Smooth muscle cell (in vitro differentiated cells): ENCODE data around the gene IQCK. TPM values are rescaled to one million over a fixed set of nuclear protein-coding genes. Genes with fewer than 3 reads are reported as not detected.

Experiments
- DNase-seq: peaks from one replicate; lab custom pipeline; 2025; ENCODE audit not compliant: unreplicated experiment; lab: John Stamatoyannopoulos, UW
- H2AFZ ChIP-seq: fragments of 200-600 bp; sonication (generic); 2 replicates; pipeline ENCODE4 v1.6.0; 2016; ENCODE audit warnings: antibody characterized with exemption, low read depth, mild to moderate bottlenecking
- H3F3A ChIP-seq: fragments of 200-600 bp; sonication (generic); 2 replicates; pipeline ENCODE4 v1.6.0; 2017; ENCODE audit warnings: antibody characterized with exemption, low read depth
- H3K27ac ChIP-seq: fragments of 200-600 bp; sonication (generic); 2 replicates; pipeline ENCODE4 v1.5.1; 2016; ENCODE audit warnings: low read depth, mild to moderate bottlenecking
- H3K27me3 ChIP-seq: fragments of 200-600 bp; sonication (generic); 2 replicates; pipeline ENCODE4 v1.6.1; 2016; ENCODE audit warnings: low read depth, mild to moderate bottlenecking
- H3K36me3 ChIP-seq: fragments of 200-600 bp; sonication (generic); 2 replicates; pipeline ENCODE4 v1.5.1; 2016; ENCODE audit warnings: low read depth
- H3K4me1 ChIP-seq: fragments of 200-600 bp; sonication (generic); 2 replicates; pipeline ENCODE4 v1.5.1; 2016; ENCODE audit warnings: low read depth
- H3K4me2 ChIP-seq: fragments of 200-600 bp; sonication (generic); 2 replicates; pipeline ENCODE4 v1.6.0; 2016; ENCODE audit warnings: mild to moderate bottlenecking
- H3K4me3 ChIP-seq: fragments of 200-600 bp; sonication (generic); 2 replicates; pipeline ENCODE4 v1.5.1; 2016; ENCODE audit warnings: mild to moderate bottlenecking
- H3K79me2 ChIP-seq: fragments of 200-600 bp; sonication (generic); 2 replicates; pipeline ENCODE4 v1.6.0; 2016; ENCODE audit warnings: low read depth, mild to moderate bottlenecking
- H3K9ac ChIP-seq: fragments of 200-600 bp; sonication (generic); 2 replicates; pipeline ENCODE4 v1.6.0; 2016; ENCODE audit warnings: low read depth
- H3K9me3 ChIP-seq: fragments of 200-600 bp; sonication (generic); replicated peaks from 2 replicates; pipeline ENCODE4 v1.5.1; 2016; ENCODE audit warnings: low read depth
- H4K20me1 ChIP-seq: fragments of 200-600 bp; sonication (generic); 2 replicates; pipeline ENCODE4 v1.6.0; 2016; ENCODE audit warnings: low read depth
- WGBS: methylation state at CpG from one replicate; pipeline ENCODE4 v1.1.7; 2016; ENCODE audit warnings: low lambda C conversion rate; 5-methylcytosine and 5-hydroxymethylcytosine counted together
- polyA plus RNA-seq: library from polyadenylated mRNA; unstranded; fragments of >200 nt; fragmentation: Nextera tagmentation; extraction: Ambion mirVana; gene quantifications from 2 replicates; pipeline ENCODE4 v1.2.1, GENCODE V29; 2016
- total RNA-seq: library from RNA; depleted of rRNA; stranded (reverse); fragments of >200 nt; gene quantifications from 2 replicates; pipeline ENCODE4 v1.2.3, GENCODE V29; 2014
- TF ChIP-seq, protein P1 (sequence below): fragments of 200-600 bp; sonication (generic); IDR thresholded peaks from 2 replicates; pipeline ENCODE4 v1.5.1; 2017; ENCODE audit warnings: borderline replicate concordance, mild to moderate bottlenecking, antibody characterized with exemption; ENCODE audit not compliant: insufficient read depth, poor library complexity, severe bottlenecking

IQCK gene
- total and polyA plus RNA-seq, 2 experiments from 2014 or later = 11.2 to 14.6 TPM

DNA sequence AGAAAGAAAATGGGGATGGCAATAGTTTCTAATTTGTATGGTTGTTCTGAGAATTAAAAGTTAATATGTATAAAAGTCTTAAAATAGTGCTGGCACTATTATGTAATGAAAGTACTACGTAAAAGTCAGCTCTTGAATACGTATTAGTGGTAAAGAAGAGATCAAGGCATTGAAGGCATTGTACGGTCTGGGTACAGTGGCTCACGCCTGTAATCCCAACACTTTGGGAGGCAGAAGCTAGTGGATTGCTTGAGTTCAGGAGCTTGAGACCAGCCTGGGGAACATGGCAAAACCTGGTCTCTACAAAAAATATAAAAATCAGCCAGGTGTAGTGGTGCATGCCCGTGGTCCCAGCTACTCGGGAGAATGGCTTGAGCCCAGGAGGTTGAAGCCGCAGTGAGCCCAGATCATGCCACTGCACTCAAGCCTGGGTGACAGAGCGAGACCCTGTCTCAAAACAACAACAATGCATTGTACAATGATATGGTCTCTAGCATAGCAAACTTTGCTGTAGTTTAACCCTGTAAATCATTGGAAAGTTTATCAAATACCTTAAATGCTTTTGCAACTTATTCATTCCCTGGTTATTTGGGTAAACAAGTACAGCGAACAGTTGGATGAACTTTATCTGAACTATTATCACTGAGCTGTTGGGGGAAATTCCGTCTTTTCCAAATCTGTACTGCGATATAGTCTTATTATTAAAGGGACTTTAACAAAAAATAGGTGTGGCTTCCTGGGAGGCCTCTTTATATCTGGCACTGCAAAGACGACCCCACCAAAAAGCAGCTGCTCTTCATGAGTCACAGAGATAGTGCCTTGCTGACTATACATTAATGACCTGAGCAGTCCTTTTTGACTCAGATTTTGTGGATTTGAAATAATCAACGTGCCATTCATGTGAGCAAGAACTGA is 93.0 kb downstream of the IQCK start:
- H3K4me2 ChIP-seq = peak overlapping the region; percentile 57

DNA sequence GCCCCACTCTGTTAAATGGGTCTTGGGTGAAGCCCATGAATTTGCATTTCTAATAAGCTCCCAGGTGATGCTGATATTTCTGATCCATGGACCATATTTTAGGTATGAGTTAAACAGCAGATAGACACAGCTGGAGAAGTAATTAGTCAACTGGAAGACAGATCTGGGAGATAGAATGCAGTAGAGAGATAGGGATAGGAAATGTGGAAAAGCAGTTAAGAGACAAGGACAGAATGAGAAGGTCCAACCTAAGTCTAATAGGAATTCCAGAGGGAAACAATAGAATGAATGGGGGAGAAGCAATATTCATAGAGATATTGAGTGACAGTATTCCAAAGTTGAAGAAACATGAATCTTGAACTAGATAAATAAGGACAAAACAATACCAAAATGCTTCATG is 94.9 kb downstream of the IQCK start:
- H3K4me2 ChIP-seq = no peak overlapping the region
- no peak overlapping the region for H2AFZ ChIP-seq
- TF ChIP-seq, protein P1, sequence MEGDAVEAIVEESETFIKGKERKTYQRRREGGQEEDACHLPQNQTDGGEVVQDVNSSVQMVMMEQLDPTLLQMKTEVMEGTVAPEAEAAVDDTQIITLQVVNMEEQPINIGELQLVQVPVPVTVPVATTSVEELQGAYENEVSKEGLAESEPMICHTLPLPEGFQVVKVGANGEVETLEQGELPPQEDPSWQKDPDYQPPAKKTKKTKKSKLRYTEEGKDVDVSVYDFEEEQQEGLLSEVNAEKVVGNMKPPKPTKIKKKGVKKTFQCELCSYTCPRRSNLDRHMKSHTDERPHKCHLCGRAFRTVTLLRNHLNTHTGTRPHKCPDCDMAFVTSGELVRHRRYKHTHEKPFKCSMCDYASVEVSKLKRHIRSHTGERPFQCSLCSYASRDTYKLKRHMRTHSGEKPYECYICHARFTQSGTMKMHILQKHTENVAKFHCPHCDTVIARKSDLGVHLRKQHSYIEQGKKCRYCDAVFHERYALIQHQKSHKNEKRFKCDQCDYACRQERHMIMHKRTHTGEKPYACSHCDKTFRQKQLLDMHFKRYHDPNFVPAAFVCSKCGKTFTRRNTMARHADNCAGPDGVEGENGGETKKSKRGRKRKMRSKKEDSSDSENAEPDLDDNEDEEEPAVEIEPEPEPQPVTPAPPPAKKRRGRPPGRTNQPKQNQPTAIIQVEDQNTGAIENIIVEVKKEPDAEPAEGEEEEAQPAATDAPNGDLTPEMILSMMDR = no peak
- H3K9me3 ChIP-seq = no peaks in the 10 kb centered on the region
- peaks cover 4% of the 10 kb centered on the region for H3F3A ChIP-seq
- DNase-seq = no peak
- no peaks in the 10 kb centered on the region for H3K79me2 ChIP-seq
- no peaks in the 10 kb centered on the region for H4K20me1 ChIP-seq
- H3K27me3 ChIP-seq = no peaks in the 10 kb centered on the region
- H3K9ac ChIP-seq = no peak overlapping the region
- H3K27ac ChIP-seq = no peak overlapping the region
- no peaks in the 10 kb centered on the region for H3K36me3 ChIP-seq
- H3K4me1 ChIP-seq = peaks cover 3% of the 10 kb centered on the region
- no peak overlapping the region for H3K4me3 ChIP-seq

More for the DNA sequence above, 93.0 kb downstream of the IQCK start:
- Histone ChIP-seq H4K20me1 (no peaks in the 10 kb centered on the region), H3K36me3 (no peaks in the 10 kb centered on the region), H3K27ac (peak overlapping the region; percentile 35), H3K4me1 (peaks cover 7% of the 10 kb centered on the region), H3K27me3 (no peaks in the 10 kb centered on the region), H3K4me3 (no peak overlapping the region), H3F3A (peaks cover 4% of the 10 kb centered on the region), H3K9me3 (no peaks in the 10 kb centered on the region), H2AFZ (no peak overlapping the region), H3K9ac (no peak overlapping the region), H3K79me2 (no peaks in the 10 kb centered on the region)
- no peak for DNase-seq
- TF ChIP-seq, protein P1 = no peak
- 65% methylated on average over 13 of the region's 13 CpGs for WGBS

DNA sequence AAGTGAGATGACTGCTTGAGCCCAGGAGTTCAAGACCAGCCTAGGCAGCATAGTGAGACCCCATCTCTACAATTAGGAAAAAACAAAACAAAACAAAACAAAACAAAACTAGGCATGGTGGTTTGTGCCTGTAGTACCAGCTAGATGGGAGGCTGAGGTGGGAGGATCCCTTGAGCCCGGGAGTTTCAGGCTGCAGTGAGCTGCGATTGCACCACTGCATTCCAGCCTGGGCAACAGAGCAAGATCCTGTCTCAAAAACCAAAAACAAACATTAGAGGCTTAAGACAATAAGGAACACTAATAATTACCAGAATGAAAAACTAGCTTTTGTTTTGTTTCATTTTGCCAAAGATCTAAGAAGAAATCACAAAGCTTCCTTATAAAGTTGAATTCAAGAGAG is 97.3 kb downstream of the IQCK start:
- H3K79me2 ChIP-seq = no peaks in the 10 kb centered on the region
- H3K9me3 ChIP-seq = no peaks in the 10 kb centered on the region
- H3K4me3 ChIP-seq = no peak overlapping the region

More for the DNA sequence above, 97.3 kb downstream of the IQCK start:
- no peak for DNase-seq
- Histone ChIP-seq H3K36me3 (no peaks in the 10 kb centered on the region), H3K4me2 (no peak overlapping the region), H3F3A (peaks cover 4% of the 10 kb centered on the region), H3K9ac (no peak overlapping the region), H3K4me1 (no peaks in the 10 kb centered on the region), H4K20me1 (no peaks in the 10 kb centered on the region), H3K27ac (no peak overlapping the region), H3K27me3 (no peaks in the 10 kb centered on the region), H2AFZ (no peak overlapping the region)
- WGBS = 62% methylated on average over 2 of the region's 2 CpGs
- TF ChIP-seq, protein P1 = no peak
